SK-N-MC (cell line): ENCODE measurements around the gene SLC34A3.

Source experiments
- EZH2 ChIP-seq: fragments of 200-600 bp; sonication (generic); IDR thresholded peaks from one replicate; pipeline ENCODE4 v1.6.1; 2017; ENCODE audit warnings: antibody characterized with exemption
- FOXP2 ChIP-seq: optimal IDR thresholded peaks from 2 replicates; pipeline ENCODE3; 2011; ENCODE audit warnings: mild to moderate bottlenecking, moderate library complexity; ENCODE audit not compliant: insufficient read depth; ENCODE audit errors: extremely low read length, control extremely low read depth
- POLR2AphosphoS5 ChIP-seq: IDR thresholded peaks from 2 replicates; pipeline ENCODE4 v1.6.1; 2012; ENCODE audit warnings: mild to moderate bottlenecking, low read depth, low read length, borderline replicate concordance

GRCh38 chr9:137221095-137221505 is 9.6 kb upstream of the SLC34A3 start:
- TF ChIP-seq POLR2AphosphoS5 (no peak), EZH2 (no peak), FOXP2 (no peak)
